B cell (primary cell): ENCODE data around the gene AMPH.

ENCODE experiments used
- EZH2 ChIP-seq: IDR thresholded peaks from 2 replicates; pipeline ENCODE4 v1.6.1; 2012; ENCODE audit warnings: borderline replicate concordance, low read depth, mild to moderate bottlenecking, moderate library complexity, low read length; ENCODE audit not compliant: insufficient read depth, poor library complexity, severe bottlenecking
- TF ChIP-seq, protein P1 (sequence below): fragments of 200-600 bp; IDR thresholded peaks from one replicate; pipeline ENCODE4 v1.8.0; 2022; ENCODE audit warnings: antibody characterized with exemption, mild to moderate bottlenecking

DNA sequence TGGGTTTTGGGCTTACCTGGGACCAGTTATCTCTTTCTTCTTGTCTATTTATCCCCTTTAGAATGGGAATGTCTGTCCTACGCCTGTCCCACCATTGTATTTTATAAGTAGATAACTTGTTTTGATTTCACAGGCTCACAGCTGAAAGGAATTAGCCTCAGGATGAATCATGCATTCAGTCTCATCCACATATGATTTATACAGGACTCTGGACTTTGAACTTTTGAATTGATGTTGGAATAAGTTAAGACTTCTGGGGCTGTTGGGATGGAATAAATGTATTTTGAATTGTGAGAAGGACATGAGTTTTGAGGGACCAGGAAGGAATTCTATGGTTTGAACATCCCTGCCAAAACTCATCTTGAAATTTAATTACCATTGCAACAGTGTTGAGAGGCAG, 112.6 kb downstream of the AMPH start:
- TF ChIP-seq, protein P1, sequence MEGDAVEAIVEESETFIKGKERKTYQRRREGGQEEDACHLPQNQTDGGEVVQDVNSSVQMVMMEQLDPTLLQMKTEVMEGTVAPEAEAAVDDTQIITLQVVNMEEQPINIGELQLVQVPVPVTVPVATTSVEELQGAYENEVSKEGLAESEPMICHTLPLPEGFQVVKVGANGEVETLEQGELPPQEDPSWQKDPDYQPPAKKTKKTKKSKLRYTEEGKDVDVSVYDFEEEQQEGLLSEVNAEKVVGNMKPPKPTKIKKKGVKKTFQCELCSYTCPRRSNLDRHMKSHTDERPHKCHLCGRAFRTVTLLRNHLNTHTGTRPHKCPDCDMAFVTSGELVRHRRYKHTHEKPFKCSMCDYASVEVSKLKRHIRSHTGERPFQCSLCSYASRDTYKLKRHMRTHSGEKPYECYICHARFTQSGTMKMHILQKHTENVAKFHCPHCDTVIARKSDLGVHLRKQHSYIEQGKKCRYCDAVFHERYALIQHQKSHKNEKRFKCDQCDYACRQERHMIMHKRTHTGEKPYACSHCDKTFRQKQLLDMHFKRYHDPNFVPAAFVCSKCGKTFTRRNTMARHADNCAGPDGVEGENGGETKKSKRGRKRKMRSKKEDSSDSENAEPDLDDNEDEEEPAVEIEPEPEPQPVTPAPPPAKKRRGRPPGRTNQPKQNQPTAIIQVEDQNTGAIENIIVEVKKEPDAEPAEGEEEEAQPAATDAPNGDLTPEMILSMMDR, result no peak
- TF ChIP-seq EZH2, result no peak
